ENCODE results near the gene SLC16A3.

The SLC16A3 gene

GRCh38 chr17:82237083-82237745 lies 8.4 kb downstream of the SLC16A3 start:
- Histone ChIP-seq H3K4me1 (peaks cover 45% of the 10 kb centered on the region), H3K27me3 (no peaks in the 10 kb centered on the region), H3K36me3 (peaks cover 21% of the 10 kb centered on the region), H3K4me3 (ENCODE audit: low read depth, low read length) (no peak overlapping the region), H3K9me3 (no peaks in the 10 kb centered on the region)
- DNase-seq: peak; percentile 42
- TF ChIP-seq, protein P1, sequence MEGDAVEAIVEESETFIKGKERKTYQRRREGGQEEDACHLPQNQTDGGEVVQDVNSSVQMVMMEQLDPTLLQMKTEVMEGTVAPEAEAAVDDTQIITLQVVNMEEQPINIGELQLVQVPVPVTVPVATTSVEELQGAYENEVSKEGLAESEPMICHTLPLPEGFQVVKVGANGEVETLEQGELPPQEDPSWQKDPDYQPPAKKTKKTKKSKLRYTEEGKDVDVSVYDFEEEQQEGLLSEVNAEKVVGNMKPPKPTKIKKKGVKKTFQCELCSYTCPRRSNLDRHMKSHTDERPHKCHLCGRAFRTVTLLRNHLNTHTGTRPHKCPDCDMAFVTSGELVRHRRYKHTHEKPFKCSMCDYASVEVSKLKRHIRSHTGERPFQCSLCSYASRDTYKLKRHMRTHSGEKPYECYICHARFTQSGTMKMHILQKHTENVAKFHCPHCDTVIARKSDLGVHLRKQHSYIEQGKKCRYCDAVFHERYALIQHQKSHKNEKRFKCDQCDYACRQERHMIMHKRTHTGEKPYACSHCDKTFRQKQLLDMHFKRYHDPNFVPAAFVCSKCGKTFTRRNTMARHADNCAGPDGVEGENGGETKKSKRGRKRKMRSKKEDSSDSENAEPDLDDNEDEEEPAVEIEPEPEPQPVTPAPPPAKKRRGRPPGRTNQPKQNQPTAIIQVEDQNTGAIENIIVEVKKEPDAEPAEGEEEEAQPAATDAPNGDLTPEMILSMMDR (IDR thresholded peaks at IDR 0.05; ENCODE audit: low read depth, low read length): no peak

DNA sequence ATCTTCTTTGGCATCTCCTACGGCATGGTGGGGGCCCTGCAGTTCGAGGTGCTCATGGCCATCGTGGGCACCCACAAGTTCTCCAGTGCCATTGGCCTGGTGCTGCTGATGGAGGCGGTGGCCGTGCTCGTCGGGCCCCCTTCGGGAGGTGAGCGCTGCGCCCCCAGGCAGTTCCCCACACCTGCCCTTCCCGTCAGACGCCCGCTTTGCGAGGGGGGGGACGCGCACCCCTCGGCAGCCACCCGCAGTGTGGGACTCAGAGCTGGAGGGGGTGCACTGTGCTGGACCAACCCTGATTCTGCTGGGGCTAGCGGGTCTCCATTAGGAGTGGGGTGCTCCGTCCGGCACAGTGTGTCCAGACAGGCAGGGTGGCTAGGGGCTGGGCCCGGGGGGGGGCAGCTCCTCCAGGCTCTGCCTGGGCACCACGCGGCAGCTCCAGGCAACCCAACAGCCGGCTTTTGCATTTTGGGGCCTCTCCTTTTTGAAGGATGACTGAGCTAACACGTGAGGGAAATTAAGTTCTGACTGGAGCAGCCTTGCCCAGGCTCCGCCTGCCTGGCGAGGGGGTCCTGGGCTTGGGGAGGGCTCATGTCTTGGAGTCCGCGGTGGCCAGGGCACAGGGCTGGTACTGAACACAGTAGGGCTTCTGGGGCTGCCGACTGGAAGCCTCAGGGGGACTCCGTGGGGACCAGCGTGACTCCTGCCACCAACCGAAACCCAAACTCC lies 9.1 kb downstream of the SLC16A3 start:
- DNase-seq: peak; percentile 15
- Histone ChIP-seq H3K4me3 (ENCODE audit: low read depth, low read length) (no peak overlapping the region), H3K36me3 (peaks cover 28% of the 10 kb centered on the region), H3K9me3 (no peaks in the 10 kb centered on the region), H3K4me1 (peaks cover 52% of the 10 kb centered on the region), H3K27me3 (no peaks in the 10 kb centered on the region)
- TF ChIP-seq, protein P1 (IDR thresholded peaks at IDR 0.05; ENCODE audit: low read depth, low read length): no peak

- DNase-seq: peak; percentile 24
- H3K36me3 ChIP-seq: peaks cover 35% of the 10 kb centered on the region
- no peaks in the 10 kb centered on the region for H3K9me3 ChIP-seq
- no peaks in the 10 kb centered on the region for H3K27me3 ChIP-seq
- H3K4me3 ChIP-seq (ENCODE audit: low read depth, low read length): no peak overlapping the region
- peaks cover 59% of the 10 kb centered on the region for H3K4me1 ChIP-seq
- TF ChIP-seq, protein P1 (IDR thresholded peaks at IDR 0.05; ENCODE audit: low read depth, low read length): no peak
These were observed 9.8 kb downstream of the SLC16A3 start for GRCh38 chr17:82238472-82239201.

DNA sequence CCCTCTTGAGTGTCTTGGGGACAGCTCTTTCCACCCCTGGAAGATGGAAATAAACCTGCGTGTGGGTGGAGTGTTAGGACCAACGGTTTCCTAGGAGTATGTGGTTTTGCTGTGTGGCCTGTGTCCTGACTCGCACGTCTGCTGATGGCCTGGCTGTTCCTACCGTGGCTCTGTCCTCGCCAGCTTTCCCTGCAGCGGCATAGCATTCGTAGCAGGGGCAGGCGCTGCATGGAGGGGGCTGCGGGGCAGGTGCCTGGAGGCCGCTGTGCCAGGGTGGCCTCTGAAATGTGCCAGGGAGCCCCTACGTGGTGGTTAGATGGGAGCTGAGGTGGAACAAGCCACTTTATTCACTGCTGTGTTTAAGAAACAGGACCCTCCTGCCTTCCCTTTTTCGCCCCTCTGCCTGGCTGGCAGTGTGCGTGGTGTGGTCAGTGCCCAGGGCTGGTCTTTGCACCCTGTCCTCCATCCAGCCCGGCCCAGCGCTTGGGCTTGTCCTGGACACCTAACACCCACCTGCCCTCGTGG lies 10.6 kb downstream of the SLC16A3 start:
- Histone ChIP-seq H3K27me3 (no peaks in the 10 kb centered on the region), H3K4me3 (ENCODE audit: low read depth, low read length) (no peak overlapping the region), H3K36me3 (peaks cover 44% of the 10 kb centered on the region), H3K9me3 (no peaks in the 10 kb centered on the region), H3K4me1 (peaks cover 61% of the 10 kb centered on the region)
- DNase-seq: no peak
- TF ChIP-seq, protein P1 (IDR thresholded peaks at IDR 0.05; ENCODE audit: low read depth, low read length): no peak

DNA sequence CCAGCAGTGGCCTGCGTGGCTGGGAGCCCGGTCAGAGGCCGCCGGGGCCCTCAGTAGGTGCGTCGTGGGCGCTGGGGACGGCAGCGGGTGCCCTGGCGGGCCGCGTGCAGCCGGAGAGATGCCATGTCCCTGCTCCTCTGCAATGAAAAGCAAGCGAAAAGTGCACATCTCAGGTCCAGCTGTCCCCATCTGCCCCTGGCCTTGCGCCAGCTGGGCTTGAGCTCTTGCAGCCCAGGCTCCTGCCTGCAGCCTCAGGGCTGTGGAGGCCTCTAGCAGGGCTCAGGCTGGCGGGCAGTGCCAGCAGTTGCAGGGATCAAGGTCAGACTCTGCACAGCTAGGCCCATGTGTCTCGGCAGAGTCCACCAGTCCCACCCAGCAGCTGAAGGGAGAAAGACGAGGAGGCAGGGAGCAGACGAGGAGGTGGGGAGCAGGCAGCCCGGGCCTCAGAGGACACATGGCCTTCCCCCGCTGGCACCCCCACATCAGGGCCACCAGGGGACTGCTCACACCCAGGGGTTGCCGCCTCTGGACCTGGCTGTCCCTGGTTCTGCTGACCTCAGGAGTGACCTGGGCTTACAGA lies 11.2 kb downstream of the SLC16A3 start:
- H3K4me1 ChIP-seq: peaks cover 61% of the 10 kb centered on the region
- DNase-seq: peak; percentile 86
- H3K4me3 ChIP-seq (ENCODE audit: low read depth, low read length): no peak overlapping the region
- H3K27me3 ChIP-seq: no peaks in the 10 kb centered on the region
- TF ChIP-seq, protein P1 (IDR thresholded peaks at IDR 0.05; ENCODE audit: low read depth, low read length): no peak
- peaks cover 49% of the 10 kb centered on the region for H3K36me3 ChIP-seq
- no peaks in the 10 kb centered on the region for H3K9me3 ChIP-seq
